DMS53 treated with DMSO at 0.1 percent for 48 hours (cell line): Measurements from ENCODE around the gene CDC37.

Source experiments
- DNase-seq: peaks from one replicate; lab custom pipeline; 2025; ENCODE audit not compliant: unreplicated experiment; lab: John Stamatoyannopoulos, UW

CDC37 gene

GRCh38 chr19:10403137-10404021 is at the start of gene CDC37:
Gene CDC37, minus strand, starts transcription at chr19:10403542. Its CDS starts 63 bp downstream, at chr19:10403479.
- DNase-seq, result peak; percentile 65

- DNase-seq, result no peak
These were observed 47.7 kb upstream of the CDC37 start for GRCh38 chr19:10450853-10451609.

- no peak for DNase-seq
These were observed 47.0 kb upstream of the CDC37 start for GRCh38 chr19:10450191-10450852.

GRCh38 chr19:10449037-10449436 is 45.7 kb upstream of the CDC37 start:
- DNase-seq, result no peak

- DNase-seq, result no peak
These were observed 39.4 kb upstream of the CDC37 start for GRCh38 chr19:10442698-10443097.

- DNase-seq, result no peak
These were observed 36.2 kb upstream of the CDC37 start for GRCh38 chr19:10439588-10439987.

- DNase-seq, result no peak
These were observed 29.8 kb upstream of the CDC37 start for GRCh38 chr19:10433131-10433536.

- DNase-seq, result no peak
These were observed 29.4 kb upstream of the CDC37 start for GRCh38 chr19:10432736-10433130.

GRCh38 chr19:10431943-10432735 is 28.8 kb upstream of the CDC37 start:
- DNase-seq, result peak; percentile 14

- no peak for DNase-seq
These were observed 28.1 kb upstream of the CDC37 start for GRCh38 chr19:10431254-10431942.

- DNase-seq, result peak; percentile 17
These were observed 27.3 kb upstream of the CDC37 start for GRCh38 chr19:10430505-10431253.

- no peak for DNase-seq
These were observed 25.6 kb upstream of the CDC37 start for GRCh38 chr19:10428996-10429381.

GRCh38 chr19:10427169-10427568 is 23.8 kb upstream of the CDC37 start:
- no peak for DNase-seq

GRCh38 chr19:10424011-10424637 is 20.8 kb upstream of the CDC37 start:
- peak; percentile 50 for DNase-seq

GRCh38 chr19:10422846-10423245 is 19.5 kb upstream of the CDC37 start:
- DNase-seq, result no peak

GRCh38 chr19:10422046-10422461 is 18.7 kb upstream of the CDC37 start:
- no peak for DNase-seq

GRCh38 chr19:10421240-10422045 is 18.1 kb upstream of the CDC37 start:
- no peak for DNase-seq
